Stimulated activated CD8-positive, alpha-beta memory T cell treated with anti-CD3 and anti-CD28 coated beads, Interleukin-7, amount 100 ng/mL, for 48 hours (primary cell): ENCODE measurements around the gene LRIG3.
"Not testable (repeated sequence)": the region's sequence is repeated elsewhere in the genome, so short reads cannot be mapped to it uniquely, and the experiment has no call there.

ENCODE experiments used
- DNase-seq, 2 donors: peaks; one replicate each; pipeline ENCODE4 v3.0.0-alpha.2; 2020; ENCODE audit warnings: low read depth in 1 of 2; ENCODE audit errors: extremely low read depth in 1 of 2

Gene LRIG3

DNA sequence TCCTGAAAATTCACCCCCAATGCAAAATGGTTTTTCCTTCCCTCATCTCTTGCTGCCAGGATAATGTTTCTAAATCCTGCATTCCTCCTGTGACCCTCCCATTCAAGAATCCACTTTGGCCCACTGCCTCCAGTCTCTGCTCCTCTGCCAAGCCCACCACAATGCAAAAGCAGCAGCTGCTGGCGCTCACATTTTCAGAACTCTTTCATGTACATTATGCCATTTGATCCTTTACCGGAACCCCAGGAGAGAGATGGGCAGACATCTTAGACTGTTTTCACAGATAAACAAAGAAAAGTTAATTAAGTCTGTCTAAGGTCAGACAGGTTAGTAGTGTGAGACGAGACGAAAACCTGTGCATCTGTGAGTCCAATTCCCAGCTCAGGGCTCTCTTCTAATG lies 12.9 kb downstream of the LRIG3 start:
- no peak for DNase-seq

DNA sequence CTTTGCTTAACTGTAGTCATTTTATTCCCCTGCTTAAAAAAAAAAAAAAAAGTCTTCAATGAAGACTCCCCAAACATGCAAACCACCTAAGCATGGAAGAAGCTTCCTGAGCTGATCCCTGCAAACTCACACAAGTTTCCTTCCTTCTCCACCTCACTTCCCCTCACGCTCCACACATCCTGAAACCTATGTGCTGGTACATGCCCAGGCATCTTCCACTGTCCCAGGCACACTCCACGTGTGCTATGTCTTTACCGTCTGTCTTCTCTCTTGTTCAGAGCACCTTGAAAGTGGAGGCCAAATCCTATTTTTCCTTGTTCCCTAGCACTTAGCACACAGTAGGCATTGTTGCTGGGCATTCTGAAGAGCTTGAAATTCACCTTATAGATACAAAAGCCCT lies 13.4 kb downstream of the LRIG3 start:
- DNase-seq = no peak

DNA sequence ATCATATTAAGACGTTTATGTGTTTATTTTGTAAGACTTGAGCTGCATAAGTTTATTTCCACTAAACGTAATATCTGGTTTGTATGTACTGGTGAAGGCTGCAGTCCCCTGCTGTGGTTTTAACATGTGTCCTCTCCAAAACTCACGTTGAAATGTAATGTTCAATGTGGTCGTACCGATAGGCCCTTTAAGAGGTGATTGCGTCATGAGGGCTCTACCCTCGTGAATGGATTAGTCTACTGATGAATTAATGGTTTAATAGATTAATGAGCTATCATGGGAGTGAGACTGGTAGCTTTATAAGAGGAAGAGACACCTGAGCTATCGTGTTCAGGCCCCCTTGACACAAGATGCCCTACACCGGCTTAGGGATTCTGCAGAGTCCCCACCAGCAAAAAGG lies 14.9 kb downstream of the LRIG3 start:
- DNase-seq = no peak

DNA sequence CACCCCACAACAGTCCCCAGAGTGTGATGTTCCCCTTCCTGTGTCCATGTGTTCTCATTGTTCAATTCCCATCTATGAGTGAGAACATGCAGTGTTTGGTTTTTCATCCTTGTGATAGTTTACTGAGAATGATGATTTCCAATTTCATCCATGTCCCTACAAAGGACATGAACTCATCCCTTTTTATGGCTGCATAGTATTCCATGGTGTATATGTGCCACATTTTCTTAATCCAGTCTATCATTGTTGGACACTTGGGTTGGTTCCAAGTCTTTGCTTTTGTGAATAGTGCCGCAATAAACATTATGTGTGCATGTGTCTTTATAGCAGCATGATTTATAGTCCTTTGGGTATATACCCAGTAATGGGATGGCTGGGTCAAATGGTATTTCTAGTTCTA lies 17.6 kb downstream of the LRIG3 start:
- DNase-seq = not testable (repeated sequence)

DNA sequence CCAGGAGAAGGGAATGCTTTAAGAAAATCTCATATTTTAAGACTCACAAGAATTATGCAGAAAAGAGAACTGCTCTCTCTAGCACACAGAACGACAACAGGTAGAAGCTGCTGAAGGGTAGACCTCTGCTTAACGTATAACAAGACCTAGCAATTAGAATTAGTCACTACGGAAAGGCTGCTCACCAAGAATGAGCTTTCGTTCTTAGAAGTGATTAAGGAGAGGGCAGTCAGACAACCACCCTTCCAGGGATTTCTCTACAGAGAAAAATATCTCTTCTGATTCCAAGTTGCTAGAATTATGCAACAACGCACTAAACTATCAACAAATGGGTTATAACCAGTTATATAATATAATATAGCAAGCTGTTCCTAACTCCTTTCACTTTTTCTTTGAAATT lies 18.6 kb downstream of the LRIG3 start:
- no peak for DNase-seq

DNA sequence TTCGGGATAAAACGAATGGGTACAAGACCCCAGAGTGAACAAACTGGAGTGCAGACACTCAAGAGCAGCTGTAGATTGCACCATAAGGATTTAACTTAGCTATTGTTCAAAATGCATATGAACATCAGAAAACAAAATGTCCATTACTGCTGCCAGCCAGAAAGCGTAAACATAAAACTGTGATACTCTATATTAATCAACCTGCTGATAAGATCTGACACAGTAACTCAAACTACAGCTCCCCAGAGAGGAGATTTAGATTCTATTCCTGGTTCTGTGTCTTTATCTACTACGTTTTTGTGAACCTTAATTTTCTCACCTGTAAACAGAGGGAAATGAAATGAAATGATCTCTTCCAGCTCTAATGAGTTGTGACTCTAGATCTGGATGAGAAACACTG lies 22.3 kb downstream of the LRIG3 start:
- no peak for DNase-seq

DNA sequence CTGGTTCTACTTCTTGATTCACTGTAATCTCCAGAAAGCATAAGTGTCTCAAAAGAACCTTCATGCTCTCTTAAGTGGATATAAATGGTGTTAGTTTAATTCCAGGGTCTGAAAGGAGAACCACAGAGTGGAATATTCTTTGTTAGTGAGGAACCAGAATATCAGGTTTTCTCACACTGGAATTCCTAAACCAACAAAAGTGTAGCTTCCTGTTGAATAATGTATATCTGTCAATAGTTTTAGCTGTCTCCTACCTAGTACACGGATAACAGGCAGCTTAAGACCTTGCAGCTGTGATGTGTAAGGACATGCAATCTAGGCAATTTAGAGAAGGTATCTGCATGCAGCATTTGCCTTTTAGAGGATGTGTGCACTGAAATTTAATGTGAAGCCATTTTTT lies 24.0 kb downstream of the LRIG3 start:
- DNase-seq = no peak

DNA sequence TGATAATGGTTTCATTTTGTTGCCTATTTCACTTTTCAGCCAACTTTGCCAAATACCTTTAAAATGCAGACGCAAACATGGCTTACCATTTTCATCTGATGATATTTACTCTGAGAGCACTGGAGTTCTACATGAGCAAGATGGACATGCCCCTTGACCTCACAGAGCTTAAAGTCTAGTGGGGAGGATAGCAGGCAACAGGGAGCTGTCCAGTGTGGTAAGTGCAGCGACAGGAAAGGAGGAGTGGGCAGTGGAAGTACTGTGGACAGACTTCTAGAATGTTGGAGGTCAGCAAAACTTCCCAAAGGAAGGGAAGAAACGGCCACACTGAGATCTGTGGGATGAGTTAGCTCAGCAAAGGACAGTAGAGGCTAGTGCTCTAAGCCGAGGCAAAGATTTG lies 25.3 kb downstream of the LRIG3 start:
- no peak for DNase-seq

DNA sequence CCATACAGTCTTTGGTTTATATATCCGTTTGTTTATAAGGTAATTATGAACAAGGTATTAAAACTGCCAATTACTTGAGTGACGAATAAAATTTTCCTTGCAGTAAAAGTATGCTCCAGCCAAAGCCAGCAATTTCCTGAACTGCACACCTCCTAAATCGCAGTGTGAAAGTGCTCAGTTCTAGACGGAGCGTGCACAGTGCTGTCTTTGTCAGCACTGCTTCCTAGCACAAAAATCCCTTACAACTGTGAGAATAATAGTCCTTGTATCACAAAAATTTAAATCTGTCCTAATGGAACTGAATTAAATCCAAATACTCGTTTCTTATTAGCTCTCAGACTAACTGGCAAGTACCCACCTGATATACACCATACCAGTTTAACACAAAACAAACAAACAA lies 26.3 kb downstream of the LRIG3 start:
- DNase-seq = no peak

DNA sequence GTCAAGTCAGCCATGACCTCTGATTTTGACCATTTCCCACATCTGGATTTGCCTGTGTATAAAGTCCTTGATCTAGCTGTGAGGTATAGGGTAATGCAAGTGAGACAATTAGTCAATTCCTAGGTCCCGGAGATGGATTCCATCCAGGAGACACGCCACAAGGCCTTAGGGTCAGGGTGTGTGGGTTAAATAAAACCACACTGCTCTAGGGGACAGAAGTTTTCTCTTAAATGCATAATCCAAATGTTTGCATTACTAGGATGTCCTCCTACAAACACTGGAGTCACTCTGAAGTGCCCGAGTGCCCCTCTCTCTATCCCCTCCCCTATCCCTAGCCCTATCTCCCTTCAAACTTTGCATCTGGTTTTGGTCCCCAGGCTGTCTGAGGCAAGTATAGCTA lies 26.8 kb downstream of the LRIG3 start:
- DNase-seq = no peak

DNA sequence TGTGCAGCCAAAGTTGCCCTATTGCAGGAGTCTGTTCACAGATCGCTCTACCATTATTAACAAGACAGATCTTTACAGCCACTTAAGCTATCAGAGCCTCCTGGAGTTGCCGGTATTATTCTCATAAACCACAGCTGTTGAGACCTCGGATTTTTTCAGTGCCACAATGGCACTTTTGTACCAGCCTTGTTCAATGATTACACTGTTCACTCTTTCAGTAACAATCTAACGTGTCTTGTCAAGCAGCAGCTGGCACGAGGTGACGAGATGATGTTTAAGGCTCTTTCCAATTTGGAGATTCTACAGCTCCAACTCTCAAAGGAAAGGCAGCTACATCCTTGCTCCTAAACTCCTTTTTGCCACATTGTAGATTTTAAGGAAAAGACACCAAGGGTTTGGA lies 30.7 kb downstream of the LRIG3 start:
- DNase-seq = no peak

DNA sequence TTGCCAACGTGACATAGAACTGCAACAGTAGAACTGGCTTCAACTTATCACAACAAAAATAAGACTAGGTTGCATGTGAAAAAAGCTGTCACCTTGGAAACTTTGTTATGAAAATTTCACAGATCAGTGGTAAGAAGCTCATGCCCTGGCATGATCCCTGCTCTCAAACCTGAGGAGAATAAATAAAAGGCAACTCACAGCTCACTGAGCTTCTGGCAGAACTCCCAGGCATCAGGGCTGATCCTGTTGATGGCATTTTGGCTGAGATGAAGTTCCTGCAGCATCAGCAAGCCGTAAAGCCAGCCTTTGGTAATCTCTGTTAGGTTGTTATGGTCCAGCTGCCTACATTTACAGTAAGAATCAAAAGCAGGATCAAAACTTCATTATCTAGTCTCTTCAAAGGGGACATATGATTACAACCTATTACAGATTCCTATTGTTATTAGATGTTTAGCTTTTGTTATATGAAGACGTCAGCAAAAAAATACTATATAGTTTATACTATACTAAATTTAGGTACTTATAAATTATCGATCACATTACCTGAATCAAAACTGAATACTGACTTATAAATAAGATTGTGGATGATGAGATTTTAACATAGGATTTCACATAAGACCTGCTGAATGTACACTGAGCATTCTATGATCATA lies 32.0 kb downstream of the LRIG3 start:
- DNase-seq = no peak

DNA sequence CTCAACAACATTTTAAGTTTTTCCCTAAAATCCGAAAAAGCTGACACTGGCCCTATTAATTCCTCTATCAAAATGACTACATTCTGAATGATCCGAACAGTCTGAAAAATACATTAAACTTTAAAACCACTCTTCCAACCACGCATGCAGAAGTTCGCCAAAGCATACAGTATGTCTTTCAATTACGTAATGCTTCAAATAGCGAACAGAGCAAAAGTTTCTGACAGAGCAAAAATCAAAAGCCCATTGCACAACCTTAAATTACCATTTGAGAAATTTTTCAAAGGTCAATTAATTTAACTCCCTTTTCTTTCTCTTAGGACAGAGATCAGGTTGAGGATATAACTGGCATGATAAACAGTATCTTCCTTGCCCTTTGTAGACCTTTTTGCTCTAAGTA lies 33.2 kb downstream of the LRIG3 start:
- DNase-seq = no peak

DNA sequence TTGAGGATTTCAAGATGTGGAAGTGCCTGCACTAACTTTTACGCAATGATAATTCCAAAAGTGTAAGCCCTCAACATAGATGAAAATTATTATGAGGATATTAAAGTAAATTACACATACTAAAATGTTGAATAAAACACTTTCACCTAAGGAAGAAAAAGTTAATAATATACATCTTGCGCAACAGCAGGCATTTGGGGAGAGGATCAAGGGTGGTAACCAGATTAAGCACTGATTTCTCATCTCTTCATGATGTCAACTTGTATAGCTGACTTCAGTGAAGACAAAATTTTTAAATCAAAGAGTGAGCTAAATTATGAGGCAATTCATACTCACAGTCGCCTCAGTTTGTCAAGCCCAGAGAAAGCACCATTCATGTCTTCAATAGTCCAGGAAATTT lies 33.8 kb downstream of the LRIG3 start:
- no peak for DNase-seq

DNA sequence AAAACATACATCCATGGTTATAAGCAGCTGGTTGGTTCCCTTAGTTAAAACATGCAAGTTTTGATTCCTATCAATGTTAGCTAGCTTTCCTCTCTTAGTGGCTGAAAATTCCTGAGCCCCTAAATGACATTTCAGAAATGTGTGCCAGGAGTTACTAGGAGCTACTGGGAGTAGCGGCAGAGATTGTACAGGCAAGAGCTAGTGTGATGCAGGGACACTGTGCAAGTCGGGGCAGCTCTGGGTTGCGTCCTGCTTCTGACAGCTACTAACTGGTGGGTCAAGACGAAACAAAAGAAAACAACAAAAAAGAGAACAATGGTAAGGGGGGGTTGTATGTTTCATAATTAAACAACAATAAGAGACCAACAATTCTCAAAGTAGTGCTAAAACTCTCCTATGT lies 35.4 kb downstream of the LRIG3 start:
- no peak for DNase-seq

DNA sequence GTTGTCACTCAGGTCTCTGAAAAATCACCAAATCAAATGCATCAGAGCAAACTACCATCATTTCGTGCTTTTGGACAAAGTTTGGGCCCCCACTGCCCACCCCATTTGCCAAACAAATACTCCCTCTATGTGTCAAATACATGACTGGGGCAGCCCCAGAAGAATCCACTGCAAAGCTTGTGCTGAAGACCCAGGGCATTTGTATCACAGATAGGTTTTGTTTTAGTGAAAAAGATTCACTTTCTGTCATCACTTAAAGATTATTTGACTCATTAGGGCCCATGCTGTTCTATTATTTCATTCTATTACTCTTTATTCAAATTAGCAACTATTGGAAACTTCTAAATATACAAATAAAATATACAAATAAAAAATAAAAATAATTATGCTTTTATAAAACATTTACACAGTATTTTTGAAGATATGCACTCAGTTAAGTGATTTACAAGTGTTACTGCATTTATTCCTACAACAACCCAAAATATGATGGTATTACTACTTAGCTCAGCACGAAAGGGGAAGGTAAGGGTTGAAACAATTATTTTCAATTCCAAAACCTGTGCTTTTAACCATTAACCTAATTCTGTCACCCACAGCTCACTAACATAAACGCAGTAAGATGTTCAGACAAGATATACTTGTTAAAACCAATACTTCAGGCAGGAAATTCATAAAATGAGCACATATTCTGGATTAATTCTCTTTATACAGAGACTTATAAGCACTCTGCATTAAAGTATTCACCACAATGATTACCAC lies 36.5 kb downstream of the LRIG3 start:
- DNase-seq = no peak

DNA sequence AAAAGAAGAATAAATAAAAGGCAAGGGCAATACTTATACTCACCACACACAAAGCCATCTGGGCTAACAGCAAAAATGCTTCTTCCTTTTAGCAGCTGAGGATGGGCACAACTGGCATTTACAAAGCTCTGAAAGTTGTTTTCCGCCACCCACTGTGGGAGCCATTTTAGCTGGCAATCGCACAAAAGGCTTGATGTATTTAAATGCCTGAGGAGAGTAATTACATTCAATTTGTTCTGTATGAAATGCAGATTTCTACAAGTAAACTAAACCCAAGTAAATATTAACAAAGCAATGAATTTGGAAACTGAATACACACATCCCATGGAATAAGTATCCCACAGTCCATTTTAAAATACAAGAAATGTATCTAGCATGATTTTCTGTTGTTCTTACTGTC lies 37.5 kb downstream of the LRIG3 start:
- no peak for DNase-seq

DNA sequence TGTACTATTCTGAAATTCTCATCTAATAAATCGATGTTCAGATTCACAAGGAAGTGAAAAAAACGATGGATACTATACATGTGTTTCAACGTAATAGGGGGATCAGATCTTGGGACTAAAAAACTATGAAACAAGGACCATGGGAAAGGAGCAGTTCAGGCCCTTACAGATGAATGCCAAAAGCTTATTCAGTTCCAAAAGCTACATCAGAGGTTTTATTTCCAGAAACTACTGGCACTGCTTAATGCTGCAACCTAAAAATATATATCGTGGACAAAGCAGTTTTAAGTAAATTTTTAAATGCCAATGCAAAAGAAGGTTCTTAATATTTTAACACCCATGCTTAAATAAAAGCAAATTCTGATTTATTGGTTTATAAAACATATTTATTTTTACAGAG lies 38.5 kb downstream of the LRIG3 start:
- DNase-seq = no peak

DNA sequence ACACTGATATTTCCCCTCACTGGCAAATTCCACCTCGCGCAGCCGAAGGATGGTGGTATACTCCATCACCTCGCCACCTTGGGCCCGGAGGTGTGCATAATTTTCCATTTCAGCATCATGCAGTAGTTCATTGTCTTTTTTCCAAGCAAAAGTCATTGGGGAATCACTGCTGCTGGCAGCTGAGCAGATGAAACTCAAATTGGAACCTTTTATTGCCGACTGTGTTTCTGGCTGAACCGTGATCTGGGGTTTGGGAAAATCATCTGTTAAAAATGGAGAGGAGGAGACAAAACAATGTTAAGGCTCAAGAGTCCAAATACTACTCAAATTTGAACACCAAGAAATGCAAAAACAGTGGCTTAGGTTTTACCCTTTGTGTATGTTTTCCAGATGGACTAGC lies 39.7 kb downstream of the LRIG3 start:
- DNase-seq = no peak

DNA sequence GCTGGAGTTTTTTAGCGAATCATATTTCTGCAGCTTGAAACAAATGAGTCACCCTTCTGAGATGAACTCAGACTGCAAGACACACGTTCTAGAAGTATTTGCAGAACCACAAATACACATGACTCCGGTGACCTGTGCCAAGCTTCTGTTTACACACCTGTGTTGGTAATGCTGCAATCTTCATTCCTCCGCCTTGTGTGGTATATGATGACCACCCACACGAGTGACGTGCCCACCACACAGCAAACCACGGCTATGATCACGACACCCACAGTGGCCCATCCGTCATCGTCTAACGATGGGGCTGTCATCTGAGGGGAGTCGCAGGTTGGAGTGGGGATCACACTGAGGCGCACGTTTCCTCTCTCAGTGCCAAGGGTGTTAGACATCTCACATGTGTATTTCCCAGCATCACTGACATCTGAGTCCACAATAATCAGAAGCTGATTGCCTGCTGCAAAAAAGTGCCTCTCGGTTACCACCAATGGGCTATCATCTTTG lies 43.0 kb downstream of the LRIG3 start:
- no peak for DNase-seq

DNA sequence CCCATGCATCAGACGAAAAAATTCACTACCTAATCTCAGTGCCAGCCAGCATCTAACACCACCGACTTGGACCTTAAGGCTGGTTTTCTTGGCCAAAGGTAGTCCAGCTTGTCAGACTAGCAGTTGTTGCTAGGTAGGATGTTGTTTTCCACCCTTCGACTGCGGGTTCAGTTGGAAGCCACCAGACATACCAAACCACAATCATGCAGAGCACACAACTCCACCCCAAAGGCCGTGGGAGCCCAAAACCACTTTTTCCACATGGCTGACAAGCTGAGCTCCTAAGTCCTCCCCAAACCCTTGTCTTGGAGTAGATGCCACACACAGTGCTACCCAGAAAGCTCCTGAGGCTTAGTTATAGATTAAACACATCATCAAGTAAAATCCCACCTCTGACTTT lies 46.8 kb downstream of the LRIG3 start:
- no peak for DNase-seq

DNA sequence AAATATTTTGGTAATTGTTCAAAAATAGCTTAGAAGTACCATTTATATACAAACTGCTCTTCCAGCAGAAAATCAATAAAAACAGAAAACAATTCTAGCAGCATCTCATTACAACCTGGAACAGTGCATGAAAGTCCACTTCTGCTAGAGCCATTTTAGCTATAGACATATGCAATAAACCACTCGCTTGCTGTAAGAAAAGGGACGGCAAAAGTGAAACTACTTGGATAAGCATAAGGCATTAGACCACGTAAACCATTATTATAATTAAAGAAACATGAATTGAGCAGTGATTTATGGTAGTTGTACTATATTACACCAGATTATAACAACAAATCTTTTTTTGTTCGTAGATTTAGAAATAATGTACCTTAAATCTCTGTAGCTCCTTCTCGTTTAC lies 48.7 kb downstream of the LRIG3 start:
- DNase-seq = no peak

DNA sequence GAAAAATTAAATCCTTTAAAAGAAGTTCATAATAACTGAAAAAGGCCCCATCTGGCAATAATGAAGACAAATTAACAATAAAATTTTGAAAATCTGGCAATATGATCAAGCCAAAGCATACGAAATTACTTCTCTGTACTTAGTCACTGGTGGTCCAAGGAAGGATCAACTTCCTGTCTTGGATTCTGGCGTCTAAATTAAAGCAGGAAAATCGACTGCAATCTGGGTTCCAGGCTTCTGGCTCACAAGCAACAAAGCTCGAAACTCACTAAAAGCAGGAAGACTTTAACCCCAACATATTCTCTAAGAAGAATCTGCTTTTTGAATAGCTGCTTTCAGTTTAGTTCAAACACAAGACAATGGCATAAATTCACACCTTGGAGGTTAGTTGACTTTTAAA lies 49.7 kb downstream of the LRIG3 start:
- DNase-seq = no peak
